Esophagus (tissue), 2 donors: ENCODE results near the gene LIPH. TPM values are rescaled to one million over a fixed set of nuclear protein-coding genes. Genes with fewer than 3 reads are reported as not detected.
"Not testable (repeated sequence)": the region's sequence is repeated elsewhere in the genome, so short reads cannot be mapped to it uniquely, and the experiment has no call there.

Experiments
- H3K27ac ChIP-seq, 2 donors: one replicate each; pipeline ENCODE4 v1.5.1; 2013; ENCODE audit warnings: low read depth in 2 of 2, mild to moderate bottlenecking in 2 of 2, inconsistent platforms in 1 of 2, low read length in 1 of 2, moderate library complexity in 1 of 2
- H3K27me3 ChIP-seq, 2 donors: one replicate each; pipeline ENCODE4 v1.6.1; 2013; ENCODE audit warnings: low read length in 2 of 2, control low read depth in 1 of 2, mild to moderate bottlenecking in 1 of 2; ENCODE audit not compliant: insufficient read depth in 2 of 2, control insufficient read depth in 1 of 2
- H3K36me3 ChIP-seq, 2 donors: one replicate each; pipeline ENCODE4 v1.6.1; 2013; ENCODE audit warnings: low read length in 1 of 2; ENCODE audit not compliant: control insufficient read depth in 2 of 2, insufficient read depth in 2 of 2
- H3K4me1 ChIP-seq, 2 donors: one replicate each; pipeline ENCODE4 v1.6.1; 2013; ENCODE audit warnings: low read length in 1 of 2; ENCODE audit not compliant: control insufficient read depth in 2 of 2, insufficient read depth in 2 of 2
- H3K4me3 ChIP-seq, 2 donors: one replicate each; pipeline ENCODE4 v1.5.1; 2013; ENCODE audit warnings: low read length in 2 of 2, mild to moderate bottlenecking in 2 of 2, low read depth in 1 of 2, moderate library complexity in 1 of 2
- H3K9me3 ChIP-seq, 2 donors: one replicate each; pipeline ENCODE4 v1.6.1; 2013; ENCODE audit warnings: mild to moderate bottlenecking in 2 of 2, low read depth in 1 of 2, low read length in 1 of 2, moderate library complexity in 1 of 2; ENCODE audit not compliant: control insufficient read depth in 2 of 2, insufficient read depth in 1 of 2
- WGBS, 2 donors: extraction: QIAGEN DNeasy Blood & Tissue Kit; methylation state at CpG; one replicate each; pipeline ENCODE4 v1.1.7; 2013; 5-methylcytosine and 5-hydroxymethylcytosine counted together
- polyA plus RNA-seq, 2 donors: library from polyadenylated mRNA; stranded (reverse); fragments of 200-250 nt; gene quantifications; one replicate each; pipeline ENCODE4 v1.2.3, GENCODE V29; 2013
- donor health status: healthy with polysubstance abuse.
- donor health status: Bipolar disorder and iron deficiency.

The LIPH gene
- polyA plus RNA-seq, 2 donors = 11.1 to 14.2 TPM

- not testable (repeated sequence) for H3K9me3 ChIP-seq, H3K27me3 ChIP-seq, H3K4me1 ChIP-seq, H3K4me3 ChIP-seq, H3K27ac ChIP-seq, H3K36me3 ChIP-seq
- 25 to 29% methylated on average over 17 of the region's 17 CpGs for WGBS, 2 donors
Observed at GRCh38 chr3:185575108-185575869, 22.9 kb upstream of the LIPH start.

- Histone ChIP-seq H3K9me3 (no peaks in the 10 kb centered on the region), H3K4me1 (no peaks in the 10 kb centered on the region), H3K27ac (no peak overlapping the region), H3K27me3 (no peaks in the 10 kb centered on the region), H3K36me3 (no peaks in the 10 kb centered on the region), H3K4me3 (no peak overlapping the region)
- 85 to 87% methylated on average over 5 of the region's 5 CpGs for WGBS, 2 donors
Observed at GRCh38 chr3:185572183-185572582, 19.8 kb upstream of the LIPH start.

- 57 to 64% methylated on average over 5 of the region's 5 CpGs for WGBS, 2 donors
- H3K36me3 ChIP-seq = no peaks in the 10 kb centered on the region
- no peak overlapping the region for H3K27ac ChIP-seq
- H3K4me1 ChIP-seq = no peaks in the 10 kb centered on the region
- H3K9me3 ChIP-seq = no peaks in the 10 kb centered on the region
- H3K27me3 ChIP-seq = no peaks in the 10 kb centered on the region
- no peak overlapping the region for H3K4me3 ChIP-seq
Observed at GRCh38 chr3:185561958-185562357, 9.6 kb upstream of the LIPH start.

- no peaks in the 10 kb centered on the region for H3K27me3 ChIP-seq
- no peaks in the 10 kb centered on the region for H3K4me1 ChIP-seq
- 75 to 78% methylated on average over 8 of the region's 8 CpGs for WGBS, 2 donors
- H3K27ac ChIP-seq = no peak overlapping the region
- H3K36me3 ChIP-seq = no peaks in the 10 kb centered on the region
- no peak overlapping the region for H3K4me3 ChIP-seq
- H3K9me3 ChIP-seq = no peaks in the 10 kb centered on the region
Observed at GRCh38 chr3:185561374-185561943, 9.1 kb upstream of the LIPH start.

GRCh38 chr3:185560676-185561075 lies 8.3 kb upstream of the LIPH start:
- H3K36me3 ChIP-seq = no peaks in the 10 kb centered on the region
- 91 to 93% methylated on average over 13 of the region's 13 CpGs for WGBS, 2 donors
- no peak overlapping the region for H3K27ac ChIP-seq
- H3K9me3 ChIP-seq = no peaks in the 10 kb centered on the region
- no peaks in the 10 kb centered on the region for H3K27me3 ChIP-seq
- no peaks in the 10 kb centered on the region for H3K4me1 ChIP-seq
- no peak overlapping the region for H3K4me3 ChIP-seq

- H3K27me3 ChIP-seq = no peaks in the 10 kb centered on the region
- peak overlapping the region in 1 of 2 donors; percentile 49 for H3K27ac ChIP-seq
- H3K9me3 ChIP-seq = no peaks in the 10 kb centered on the region
- H3K36me3 ChIP-seq = no peaks in the 10 kb centered on the region
- H3K4me3 ChIP-seq = no peak overlapping the region
- H3K4me1 ChIP-seq = no peaks in the 10 kb centered on the region
- 78 to 81% methylated on average over 12 of the region's 12 CpGs for WGBS, 2 donors
Observed at GRCh38 chr3:185559706-185560090, 7.3 kb upstream of the LIPH start.

- Histone ChIP-seq H3K9me3 (no peaks in the 10 kb centered on the region), H3K36me3 (no peaks in the 10 kb centered on the region), H3K27me3 (no peaks in the 10 kb centered on the region), H3K4me3 (no peak overlapping the region), H3K27ac (peak overlapping the region; percentile 11 to 85), H3K4me1 (no peaks in the 10 kb centered on the region)
- WGBS, 2 donors = 47 to 56% methylated on average over 3 of the region's 3 CpGs
Observed at GRCh38 chr3:185558395-185558794, 6.0 kb upstream of the LIPH start.

- 63 to 69% methylated on average over 6 of the region's 6 CpGs for WGBS, 2 donors
- not testable (repeated sequence) for H3K9me3 ChIP-seq, H3K4me1 ChIP-seq, H3K36me3 ChIP-seq, H3K27ac ChIP-seq, H3K27me3 ChIP-seq, H3K4me3 ChIP-seq
Observed at GRCh38 chr3:185556640-185557039, 4.3 kb upstream of the LIPH start.

- Histone ChIP-seq H3K4me1 (no peaks in the 10 kb centered on the region), H3K27ac (peak overlapping the region in 1 of 2 donors; percentile 33), H3K9me3 (no peaks in the 10 kb centered on the region), H3K36me3 (no peaks in the 10 kb centered on the region), H3K27me3 (no peaks in the 10 kb centered on the region), H3K4me3 (no peak overlapping the region)
- 62 to 65% methylated on average over 1 of the region's 1 CpG for WGBS, 2 donors
Observed at GRCh38 chr3:185555860-185556347, 3.5 kb upstream of the LIPH start.

- H3K27ac ChIP-seq = no peak overlapping the region
- H3K27me3 ChIP-seq = no peaks in the 10 kb centered on the region
- H3K4me3 ChIP-seq = no peak overlapping the region
- no peaks in the 10 kb centered on the region for H3K9me3 ChIP-seq
- 75 to 88% methylated on average over 4 of the region's 4 CpGs for WGBS, 2 donors
- H3K4me1 ChIP-seq = no peaks in the 10 kb centered on the region
- H3K36me3 ChIP-seq = no peaks in the 10 kb centered on the region
Observed at GRCh38 chr3:185555101-185555501, 2.7 kb upstream of the LIPH start.
